ENCODE measurements around the gene OTOS.

DNA sequence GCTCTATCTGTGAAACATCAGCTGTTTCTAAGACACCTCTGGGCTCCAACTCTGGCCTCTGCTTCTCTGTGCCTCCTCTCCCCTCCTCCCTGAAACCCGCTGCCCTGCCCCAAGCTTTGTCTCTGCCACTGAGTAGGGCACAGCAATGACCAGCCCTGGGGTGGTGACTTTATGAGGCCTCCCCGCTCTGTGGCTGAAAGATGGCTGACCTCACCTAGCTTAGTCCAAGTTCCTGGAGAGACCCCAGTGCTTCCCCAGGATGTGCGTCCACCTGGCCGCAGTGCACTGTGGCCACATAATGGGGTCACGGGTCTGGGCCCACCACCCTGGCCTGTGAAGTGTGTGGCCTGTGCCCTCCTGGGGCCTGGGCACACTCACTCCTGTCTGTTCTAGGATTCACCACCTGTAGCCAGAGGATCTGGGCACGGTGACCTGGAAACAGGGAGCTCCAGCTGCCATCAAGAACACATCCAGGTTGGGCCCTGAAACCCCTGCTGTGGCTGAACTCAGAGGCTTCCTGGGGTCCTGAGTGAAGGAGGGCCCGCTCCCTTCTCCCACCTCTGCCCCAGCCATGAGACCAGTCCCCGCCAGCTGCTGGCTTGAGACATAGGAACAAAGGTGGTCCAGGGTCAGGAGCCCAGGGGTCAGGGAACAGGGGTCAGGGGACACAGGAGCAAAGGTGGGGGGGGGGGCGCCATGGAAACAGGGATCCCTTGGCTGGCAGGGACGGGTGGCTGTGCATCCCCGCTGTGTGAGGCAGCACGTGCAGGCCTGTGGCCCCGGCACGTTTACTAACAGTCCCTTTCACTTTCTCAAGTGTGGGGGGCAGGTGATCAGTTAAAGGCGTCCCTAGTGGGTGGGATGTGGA, 29.3 kb upstream of the OTOS start:
- no peak for TF ChIP-seq EGR1 (IDR thresholded peaks at IDR 0.05; ENCODE audit: low read depth in 2 of 2)
- TF ChIP-seq JUND (IDR thresholded peaks at IDR 0.05), result no peak
- TF ChIP-seq, protein P1, sequence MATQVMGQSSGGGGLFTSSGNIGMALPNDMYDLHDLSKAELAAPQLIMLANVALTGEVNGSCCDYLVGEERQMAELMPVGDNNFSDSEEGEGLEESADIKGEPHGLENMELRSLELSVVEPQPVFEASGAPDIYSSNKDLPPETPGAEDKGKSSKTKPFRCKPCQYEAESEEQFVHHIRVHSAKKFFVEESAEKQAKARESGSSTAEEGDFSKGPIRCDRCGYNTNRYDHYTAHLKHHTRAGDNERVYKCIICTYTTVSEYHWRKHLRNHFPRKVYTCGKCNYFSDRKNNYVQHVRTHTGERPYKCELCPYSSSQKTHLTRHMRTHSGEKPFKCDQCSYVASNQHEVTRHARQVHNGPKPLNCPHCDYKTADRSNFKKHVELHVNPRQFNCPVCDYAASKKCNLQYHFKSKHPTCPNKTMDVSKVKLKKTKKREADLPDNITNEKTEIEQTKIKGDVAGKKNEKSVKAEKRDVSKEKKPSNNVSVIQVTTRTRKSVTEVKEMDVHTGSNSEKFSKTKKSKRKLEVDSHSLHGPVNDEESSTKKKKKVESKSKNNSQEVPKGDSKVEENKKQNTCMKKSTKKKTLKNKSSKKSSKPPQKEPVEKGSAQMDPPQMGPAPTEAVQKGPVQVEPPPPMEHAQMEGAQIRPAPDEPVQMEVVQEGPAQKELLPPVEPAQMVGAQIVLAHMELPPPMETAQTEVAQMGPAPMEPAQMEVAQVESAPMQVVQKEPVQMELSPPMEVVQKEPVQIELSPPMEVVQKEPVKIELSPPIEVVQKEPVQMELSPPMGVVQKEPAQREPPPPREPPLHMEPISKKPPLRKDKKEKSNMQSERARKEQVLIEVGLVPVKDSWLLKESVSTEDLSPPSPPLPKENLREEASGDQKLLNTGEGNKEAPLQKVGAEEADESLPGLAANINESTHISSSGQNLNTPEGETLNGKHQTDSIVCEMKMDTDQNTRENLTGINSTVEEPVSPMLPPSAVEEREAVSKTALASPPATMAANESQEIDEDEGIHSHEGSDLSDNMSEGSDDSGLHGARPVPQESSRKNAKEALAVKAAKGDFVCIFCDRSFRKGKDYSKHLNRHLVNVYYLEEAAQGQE (IDR thresholded peaks at IDR 0.05), result no peak
- TF ChIP-seq CTCF (IDR thresholded peaks at IDR 0.05; ENCODE audit: low read depth, low read length, missing input control), result no peak
- no peak for TF ChIP-seq RAD21 (IDR thresholded peaks at IDR 0.05)
- no peak for TF ChIP-seq YY1 (IDR thresholded peaks at IDR 0.05)
- no peak for TF ChIP-seq SP1 (IDR thresholded peaks at IDR 0.05)
- TF ChIP-seq HNF4G (IDR thresholded peaks at IDR 0.05), result no peak
- TF ChIP-seq MAX (IDR thresholded peaks at IDR 0.05), result no peak
- TF ChIP-seq TAF1 (conservative IDR thresholded peaks at IDR 0.05), result no peak
- TF ChIP-seq RXRA (IDR thresholded peaks at IDR 0.05), result no peak
- TF ChIP-seq, protein P2, sequence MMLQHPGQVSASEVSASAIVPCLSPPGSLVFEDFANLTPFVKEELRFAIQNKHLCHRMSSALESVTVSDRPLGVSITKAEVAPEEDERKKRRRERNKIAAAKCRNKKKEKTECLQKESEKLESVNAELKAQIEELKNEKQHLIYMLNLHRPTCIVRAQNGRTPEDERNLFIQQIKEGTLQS (IDR thresholded peaks at IDR 0.05), result no peak
- TF ChIP-seq, protein P3, sequence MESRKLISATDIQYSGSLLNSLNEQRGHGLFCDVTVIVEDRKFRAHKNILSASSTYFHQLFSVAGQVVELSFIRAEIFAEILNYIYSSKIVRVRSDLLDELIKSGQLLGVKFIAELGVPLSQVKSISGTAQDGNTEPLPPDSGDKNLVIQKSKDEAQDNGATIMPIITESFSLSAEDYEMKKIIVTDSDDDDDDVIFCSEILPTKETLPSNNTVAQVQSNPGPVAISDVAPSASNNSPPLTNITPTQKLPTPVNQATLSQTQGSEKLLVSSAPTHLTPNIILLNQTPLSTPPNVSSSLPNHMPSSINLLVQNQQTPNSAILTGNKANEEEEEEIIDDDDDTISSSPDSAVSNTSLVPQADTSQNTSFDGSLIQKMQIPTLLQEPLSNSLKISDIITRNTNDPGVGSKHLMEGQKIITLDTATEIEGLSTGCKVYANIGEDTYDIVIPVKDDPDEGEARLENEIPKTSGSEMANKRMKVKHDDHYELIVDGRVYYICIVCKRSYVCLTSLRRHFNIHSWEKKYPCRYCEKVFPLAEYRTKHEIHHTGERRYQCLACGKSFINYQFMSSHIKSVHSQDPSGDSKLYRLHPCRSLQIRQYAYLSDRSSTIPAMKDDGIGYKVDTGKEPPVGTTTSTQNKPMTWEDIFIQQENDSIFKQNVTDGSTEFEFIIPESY (IDR thresholded peaks at IDR 0.05), result no peak

Data from liver (tissue), 3 donors.